CD1c-positive myeloid dendritic cell (primary cell): ENCODE measurements around the gene CSNK1D.
"Not testable (repeated sequence)": the region's sequence is repeated elsewhere in the genome, so short reads cannot be mapped to it uniquely, and the experiment has no call there.

Experiments
- DNase-seq: peaks from one replicate; pipeline ENCODE4 v3.0.0-alpha.2; 2016; ENCODE audit errors: extremely low spot score

Gene CSNK1D

DNA sequence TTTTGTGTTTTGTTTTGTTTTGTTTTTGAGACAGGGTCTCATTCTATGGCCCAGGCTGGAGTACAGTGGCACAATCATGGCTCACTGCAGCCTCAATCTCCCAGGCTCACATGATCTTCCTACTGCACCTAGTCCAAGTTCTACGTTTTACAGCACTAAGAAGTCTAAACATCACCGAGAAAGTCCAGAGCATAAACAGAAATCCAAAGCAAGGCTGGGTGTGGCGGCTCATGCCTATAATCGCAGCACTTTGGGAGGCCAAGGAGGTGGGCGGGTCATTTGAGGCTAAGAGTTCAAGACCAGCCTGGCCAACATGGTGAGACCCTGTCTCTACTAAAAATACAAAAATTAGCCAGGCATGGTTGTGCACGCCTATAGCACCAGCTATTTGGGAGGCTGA, 80.5 kb downstream of the CSNK1D start:
- DNase-seq, result not testable (repeated sequence)
